MM.1S (cell line): ENCODE results near the gene RIOK2.

Experiments used
- DNase-seq: peaks from one replicate; pipeline ENCODE4 v3.0.0-alpha.2; 2015
- H2AFZ ChIP-seq: fragments of 300-600 bp; sonication (generic); 2 replicates; pipeline ENCODE4 v1.6.0; 2016; ENCODE audit warnings: antibody characterized with exemption, low read length
- H3F3A ChIP-seq: fragments of 300-600 bp; sonication (generic); 2 replicates; pipeline ENCODE4 v1.6.1; 2016; ENCODE audit warnings: mild to moderate bottlenecking, antibody characterized with exemption, low read length, moderate library complexity, mixed read lengths; ENCODE audit not compliant: insufficient read depth
- H3K27ac ChIP-seq: fragments of 300-600 bp; sonication (generic); 2 replicates; pipeline ENCODE4 v1.5.1; 2016; ENCODE audit warnings: mild to moderate bottlenecking, low read length
- H3K27me3 ChIP-seq: fragments of 300-600 bp; sonication (generic); replicated peaks from 2 replicates; pipeline ENCODE4 v1.6.0; 2016; ENCODE audit warnings: low read length; ENCODE audit not compliant: insufficient read depth
- H3K36me3 ChIP-seq: fragments of 300-600 bp; sonication (generic); replicated peaks from 2 replicates; pipeline ENCODE4 v1.6.1; 2016; ENCODE audit warnings: mild to moderate bottlenecking, low read length, mixed read lengths; ENCODE audit not compliant: insufficient read depth
- H3K4me1 ChIP-seq: fragments of 300-600 bp; sonication (generic); 2 replicates; pipeline ENCODE4 v1.6.1; 2016; ENCODE audit warnings: low read length, mixed read lengths
- H3K4me2 ChIP-seq: fragments of 300-600 bp; sonication (generic); 2 replicates; pipeline ENCODE4 v1.6.0; 2016; ENCODE audit warnings: low read depth, low read length
- H3K4me3 ChIP-seq: fragments of 300-600 bp; sonication (generic); 2 replicates; pipeline ENCODE4 v1.5.1; 2016; ENCODE audit warnings: low read length, mixed read lengths
- H3K79me2 ChIP-seq: fragments of 300-600 bp; sonication (generic); 2 replicates; pipeline ENCODE4 v1.6.1; 2016; ENCODE audit warnings: mixed run types, low read length, mixed read lengths
- H3K9ac ChIP-seq: fragments of 300-600 bp; sonication (generic); 2 replicates; pipeline ENCODE4 v1.6.1; 2016; ENCODE audit warnings: low read length, mixed read lengths
- H3K9me2 ChIP-seq: fragments of 300-600 bp; sonication (generic); replicated peaks from 2 replicates; pipeline ENCODE4 v1.6.1; 2016; ENCODE audit warnings: mild to moderate bottlenecking, low read length, mixed read lengths; ENCODE audit not compliant: insufficient read depth
- H3K9me3 ChIP-seq: fragments of 300-600 bp; sonication (generic); replicated peaks from 2 replicates; pipeline ENCODE4 v1.6.1; 2016; ENCODE audit warnings: mild to moderate bottlenecking, low read length, mixed read lengths; ENCODE audit not compliant: insufficient read depth
- H4K20me1 ChIP-seq: fragments of 300-600 bp; sonication (generic); 2 replicates; pipeline ENCODE4 v1.6.1; 2016; ENCODE audit warnings: mild to moderate bottlenecking, low read length, moderate library complexity, mixed read lengths; ENCODE audit not compliant: insufficient read depth
- EZH2 ChIP-seq: fragments of 300-600 bp; sonication (generic); optimal IDR thresholded peaks from 2 replicates; pipeline ENCODE3; 2017; ENCODE audit warnings: low read depth, mild to moderate bottlenecking, antibody characterized with exemption, low read length, mixed read lengths
- EZH2phosphoT487 ChIP-seq: fragments of 300-600 bp; sonication (generic); IDR thresholded peaks from 2 replicates; pipeline ENCODE4 v1.6.1; 2018; ENCODE audit warnings: antibody characterized with exemption, low read length
- TF ChIP-seq, protein P1 (sequence below): fragments of 300-600 bp; sonication (generic); IDR thresholded peaks from 2 replicates; pipeline ENCODE4 v1.5.1; 2016; ENCODE audit warnings: antibody characterized with exemption, low read length, mixed read lengths

Gene RIOK2

DNA sequence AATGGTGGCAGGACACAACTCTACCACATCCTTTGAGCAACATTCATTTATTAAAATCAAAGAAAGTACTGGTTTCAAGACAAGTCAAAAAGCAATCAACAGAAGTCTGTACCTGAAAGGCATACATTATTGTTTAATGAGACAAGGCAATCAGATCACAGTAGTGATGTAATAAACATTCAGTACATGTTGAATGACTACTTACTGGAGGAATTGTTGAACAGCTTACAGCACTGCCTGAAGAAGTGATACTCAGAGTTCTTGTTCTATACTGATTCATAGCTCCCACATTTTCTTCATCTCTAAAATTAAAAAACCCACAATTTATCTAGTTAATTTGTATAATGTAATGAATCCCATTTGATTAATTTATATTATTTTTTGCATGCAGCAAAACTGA is 18.2 kb downstream of the RIOK2 start:
- H3K27ac ChIP-seq = no peak overlapping the region
- H3K79me2 ChIP-seq = no peaks in the 10 kb centered on the region
- no peak overlapping the region for H2AFZ ChIP-seq
- H3F3A ChIP-seq = peaks cover 22% of the 10 kb centered on the region
- no peaks in the 10 kb centered on the region for H3K9me3 ChIP-seq
- H3K27me3 ChIP-seq = no peaks in the 10 kb centered on the region
- no peaks in the 10 kb centered on the region for H4K20me1 ChIP-seq
- no peak overlapping the region for H3K4me2 ChIP-seq
- H3K4me3 ChIP-seq = no peak overlapping the region
- no peaks in the 10 kb centered on the region; the same call in 1 of the 2 replicates for H3K36me3 ChIP-seq
- TF ChIP-seq EZH2 = no peak
- TF ChIP-seq EZH2phosphoT487 = no peak
- TF ChIP-seq, protein P1, sequence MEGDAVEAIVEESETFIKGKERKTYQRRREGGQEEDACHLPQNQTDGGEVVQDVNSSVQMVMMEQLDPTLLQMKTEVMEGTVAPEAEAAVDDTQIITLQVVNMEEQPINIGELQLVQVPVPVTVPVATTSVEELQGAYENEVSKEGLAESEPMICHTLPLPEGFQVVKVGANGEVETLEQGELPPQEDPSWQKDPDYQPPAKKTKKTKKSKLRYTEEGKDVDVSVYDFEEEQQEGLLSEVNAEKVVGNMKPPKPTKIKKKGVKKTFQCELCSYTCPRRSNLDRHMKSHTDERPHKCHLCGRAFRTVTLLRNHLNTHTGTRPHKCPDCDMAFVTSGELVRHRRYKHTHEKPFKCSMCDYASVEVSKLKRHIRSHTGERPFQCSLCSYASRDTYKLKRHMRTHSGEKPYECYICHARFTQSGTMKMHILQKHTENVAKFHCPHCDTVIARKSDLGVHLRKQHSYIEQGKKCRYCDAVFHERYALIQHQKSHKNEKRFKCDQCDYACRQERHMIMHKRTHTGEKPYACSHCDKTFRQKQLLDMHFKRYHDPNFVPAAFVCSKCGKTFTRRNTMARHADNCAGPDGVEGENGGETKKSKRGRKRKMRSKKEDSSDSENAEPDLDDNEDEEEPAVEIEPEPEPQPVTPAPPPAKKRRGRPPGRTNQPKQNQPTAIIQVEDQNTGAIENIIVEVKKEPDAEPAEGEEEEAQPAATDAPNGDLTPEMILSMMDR = no peak
- no peak for DNase-seq
- H3K4me1 ChIP-seq = peaks cover 12% of the 10 kb centered on the region; the same call in 1 of the 2 replicates
- no peak overlapping the region for H3K9ac ChIP-seq
- H3K9me2 ChIP-seq = no peaks in the 10 kb centered on the region

DNA sequence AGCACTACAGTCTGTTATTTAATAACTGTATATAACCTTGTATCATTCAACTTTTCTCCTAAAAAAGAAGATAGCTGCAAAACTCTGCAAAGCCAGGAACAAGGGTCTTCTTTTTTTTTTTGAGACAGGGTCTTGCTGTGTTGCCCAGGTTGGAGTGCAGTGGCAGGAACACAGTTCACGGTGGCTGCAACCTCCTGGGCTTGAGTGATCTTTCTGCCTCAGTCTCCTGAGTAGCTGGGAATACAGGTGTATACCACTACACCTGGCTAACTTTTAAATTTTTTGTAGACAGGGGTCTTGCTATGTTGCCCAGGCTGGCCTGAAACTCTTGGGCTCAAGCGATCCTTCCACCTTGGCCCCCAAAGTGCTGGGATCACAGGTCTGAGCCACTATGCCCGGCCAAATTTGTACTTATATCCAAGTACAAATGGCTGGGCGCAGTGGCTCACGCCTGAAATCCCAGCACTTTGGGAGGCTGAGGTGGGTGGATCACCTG is 19.2 kb downstream of the RIOK2 start:
- Histone ChIP-seq H3K4me2 (no peak overlapping the region), H3K4me3 (no peak overlapping the region), H3K9me3 (no peaks in the 10 kb centered on the region), H3K79me2 (no peaks in the 10 kb centered on the region), H3K27me3 (no peaks in the 10 kb centered on the region), H3K36me3 (no peaks in the 10 kb centered on the region; the same call in 1 of the 2 replicates), H3F3A (peaks cover 22% of the 10 kb centered on the region), H3K9me2 (no peaks in the 10 kb centered on the region), H3K9ac (no peak overlapping the region), H3K4me1 (peaks cover 12% of the 10 kb centered on the region; the same call in 1 of the 2 replicates), H2AFZ (no peak overlapping the region), H3K27ac (no peak overlapping the region), H4K20me1 (no peaks in the 10 kb centered on the region)
- no peak for DNase-seq
- TF ChIP-seq EZH2phosphoT487 = no peak
- TF ChIP-seq, protein P1 = no peak
- no peak for TF ChIP-seq EZH2

DNA sequence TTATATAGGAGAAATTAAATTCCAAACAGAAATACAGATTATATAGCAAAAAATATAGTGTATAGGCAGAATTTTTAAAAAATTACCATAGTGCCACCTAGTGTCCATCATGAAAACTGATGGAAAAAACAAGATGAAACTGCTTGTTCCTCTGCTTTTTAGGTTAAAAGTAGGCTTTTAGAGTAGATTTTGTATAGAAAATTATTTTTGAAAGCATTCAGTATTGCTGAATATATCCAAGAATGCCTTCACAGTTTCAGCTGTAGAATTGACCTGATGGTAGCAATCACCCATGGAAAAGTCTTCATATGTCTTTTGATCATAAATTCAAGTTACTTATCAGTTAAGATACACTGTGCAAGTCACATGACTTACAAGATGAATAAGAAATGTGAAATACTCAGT is 19.7 kb downstream of the RIOK2 start:
- TF ChIP-seq, protein P1 = peak; percentile 56
- TF ChIP-seq EZH2phosphoT487 = no peak
- Histone ChIP-seq H3K4me2 (no peak overlapping the region), H3K9ac (no peak overlapping the region), H3F3A (peaks cover 19% of the 10 kb centered on the region), H3K9me2 (no peaks in the 10 kb centered on the region), H3K27me3 (no peaks in the 10 kb centered on the region), H3K79me2 (no peaks in the 10 kb centered on the region), H2AFZ (no peak overlapping the region), H3K4me1 (peaks cover 10% of the 10 kb centered on the region; the same call in 1 of the 2 replicates), H3K36me3 (no peaks in the 10 kb centered on the region; the same call in 1 of the 2 replicates), H3K4me3 (no peak overlapping the region), H3K27ac (no peak overlapping the region), H3K9me3 (no peaks in the 10 kb centered on the region), H4K20me1 (no peaks in the 10 kb centered on the region)
- no peak for DNase-seq
